GM19452 (cell line): Measurements from ENCODE around the gene SLC13A3.
A peak's percentile ranks its signal among the peaks of the same experiment; 100 is the strongest.

Source experiments
- ATAC-seq: cut with Tn5 transposase; IDR thresholded peaks from one replicate; pipeline ENCODE4 v1.9.1; 2021; ENCODE audit not compliant: unreplicated experiment

The SLC13A3 gene, protein sequence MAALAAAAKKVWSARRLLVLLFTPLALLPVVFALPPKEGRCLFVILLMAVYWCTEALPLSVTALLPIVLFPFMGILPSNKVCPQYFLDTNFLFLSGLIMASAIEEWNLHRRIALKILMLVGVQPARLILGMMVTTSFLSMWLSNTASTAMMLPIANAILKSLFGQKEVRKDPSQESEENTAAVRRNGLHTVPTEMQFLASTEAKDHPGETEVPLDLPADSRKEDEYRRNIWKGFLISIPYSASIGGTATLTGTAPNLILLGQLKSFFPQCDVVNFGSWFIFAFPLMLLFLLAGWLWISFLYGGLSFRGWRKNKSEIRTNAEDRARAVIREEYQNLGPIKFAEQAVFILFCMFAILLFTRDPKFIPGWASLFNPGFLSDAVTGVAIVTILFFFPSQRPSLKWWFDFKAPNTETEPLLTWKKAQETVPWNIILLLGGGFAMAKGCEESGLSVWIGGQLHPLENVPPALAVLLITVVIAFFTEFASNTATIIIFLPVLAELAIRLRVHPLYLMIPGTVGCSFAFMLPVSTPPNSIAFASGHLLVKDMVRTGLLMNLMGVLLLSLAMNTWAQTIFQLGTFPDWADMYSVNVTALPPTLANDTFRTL

DNA sequence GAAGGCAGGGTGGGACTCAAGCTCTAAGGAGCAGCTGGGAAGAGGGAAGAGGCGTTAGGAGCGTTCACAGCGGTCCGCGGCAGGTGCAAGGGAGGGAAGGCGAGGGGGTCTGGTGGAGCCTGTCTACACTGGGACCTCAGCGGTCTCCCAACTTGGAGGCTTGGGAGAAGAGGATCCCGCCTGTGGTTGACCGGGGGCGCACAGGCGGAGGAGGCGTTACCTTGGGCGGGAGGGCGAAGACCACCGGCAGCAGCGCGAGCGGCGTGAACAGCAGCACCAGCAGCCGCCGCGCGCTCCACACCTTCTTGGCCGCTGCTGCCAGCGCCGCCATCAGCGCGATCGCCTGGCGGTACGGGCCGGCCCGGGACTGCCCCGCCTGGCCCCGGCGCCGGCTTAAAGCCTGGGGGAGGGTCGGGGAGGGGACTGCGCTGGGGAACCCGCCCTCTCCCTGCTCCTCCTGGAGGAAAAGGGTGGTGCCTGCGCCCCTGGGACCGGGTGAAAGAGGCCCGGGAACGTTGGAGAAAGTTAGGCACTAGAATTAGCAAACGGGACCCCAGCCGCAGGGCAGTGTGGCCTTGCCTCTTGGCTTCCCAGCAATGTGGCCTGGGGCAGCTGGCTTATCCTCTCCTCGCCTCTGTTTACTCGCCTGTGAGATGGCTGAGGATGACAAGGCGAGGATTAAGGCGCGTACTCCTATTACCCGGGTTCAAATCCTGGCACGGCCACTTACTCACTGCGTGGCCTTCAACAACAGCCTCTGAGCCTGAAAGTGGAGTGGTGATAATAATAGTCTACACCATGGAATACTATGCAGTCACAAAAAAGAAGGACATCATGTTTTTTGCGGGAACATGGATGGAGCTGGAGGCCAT lies at the start of gene SLC13A3:
TSS of gene SLC13A3 (minus strand) at position 369 of the 872 bp plus-strand sequence. CDS start at position 331, 38 bp downstream.
- no peak for ATAC-seq

DNA sequence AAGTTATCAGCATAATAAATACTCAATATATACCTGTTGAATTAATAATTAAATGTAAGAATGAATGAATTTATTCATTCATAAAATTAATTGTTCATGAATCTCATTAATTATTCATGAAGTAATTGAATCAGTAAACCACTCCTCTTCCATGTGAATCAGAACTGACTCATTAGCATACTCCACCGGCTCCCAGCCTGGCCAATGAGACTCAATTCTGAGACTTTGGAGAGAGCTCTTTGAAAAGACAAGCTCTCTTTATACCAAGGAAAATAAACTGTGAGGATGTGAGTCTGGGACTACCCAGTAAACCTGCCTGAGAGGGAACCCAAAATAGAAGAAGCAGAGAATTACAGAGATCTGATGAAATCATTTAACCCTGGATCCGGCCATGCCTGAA lies 49.8 kb upstream of the SLC13A3 start:
- no peak for ATAC-seq

DNA sequence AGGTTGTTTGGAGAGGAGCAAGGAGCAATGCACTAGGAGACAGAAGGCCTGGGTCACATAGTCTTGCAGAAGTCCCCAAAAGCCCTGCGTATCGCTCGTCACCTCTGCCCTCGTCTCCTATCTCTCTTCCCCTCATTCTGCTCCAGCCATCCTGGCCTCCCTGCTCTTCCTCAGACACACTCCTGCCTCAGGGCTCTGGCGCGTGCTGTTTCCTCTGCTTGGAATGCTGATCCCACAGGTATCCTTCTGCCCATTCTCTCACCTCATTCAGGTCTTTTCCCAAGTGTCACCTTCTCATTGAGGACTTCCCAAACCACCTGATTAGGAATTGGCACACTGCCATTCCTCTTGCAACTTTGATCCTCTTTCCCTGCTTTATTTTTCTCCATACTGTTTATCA lies 49.2 kb upstream of the SLC13A3 start:
- ATAC-seq = no peak

DNA sequence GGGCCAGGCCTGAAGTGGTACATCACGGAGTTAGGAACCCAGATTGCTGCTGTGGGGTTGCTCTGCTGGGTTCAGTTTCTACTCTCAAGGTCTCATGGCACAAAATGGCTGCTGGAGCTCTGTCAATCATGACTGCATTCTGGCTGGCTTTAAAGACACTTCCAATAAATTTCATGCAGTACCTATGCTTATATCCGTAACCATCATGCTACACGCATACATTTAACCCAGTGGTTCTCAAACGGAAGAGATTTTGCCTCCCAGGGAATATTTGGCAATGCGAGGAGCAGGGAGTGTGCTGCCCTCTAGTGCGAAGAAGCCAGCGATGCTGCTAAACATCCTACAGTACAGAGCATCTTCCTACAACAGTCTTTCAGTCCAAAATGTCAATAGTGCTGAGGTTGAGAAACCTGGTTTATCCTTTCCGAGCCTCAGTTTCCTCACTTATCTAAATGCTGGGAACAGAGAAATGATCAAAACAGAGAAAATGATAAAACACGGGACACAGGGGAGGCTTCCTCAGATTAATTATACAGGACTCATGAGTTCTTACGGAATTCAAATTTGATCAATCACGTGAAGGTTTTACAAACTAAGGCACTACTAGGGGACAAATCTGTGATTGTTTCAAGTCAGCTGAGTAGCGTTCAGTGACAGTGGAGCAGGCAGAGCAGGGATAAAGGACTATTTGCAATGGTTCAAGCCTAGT lies 48.5 kb upstream of the SLC13A3 start:
- ATAC-seq = no peak

DNA sequence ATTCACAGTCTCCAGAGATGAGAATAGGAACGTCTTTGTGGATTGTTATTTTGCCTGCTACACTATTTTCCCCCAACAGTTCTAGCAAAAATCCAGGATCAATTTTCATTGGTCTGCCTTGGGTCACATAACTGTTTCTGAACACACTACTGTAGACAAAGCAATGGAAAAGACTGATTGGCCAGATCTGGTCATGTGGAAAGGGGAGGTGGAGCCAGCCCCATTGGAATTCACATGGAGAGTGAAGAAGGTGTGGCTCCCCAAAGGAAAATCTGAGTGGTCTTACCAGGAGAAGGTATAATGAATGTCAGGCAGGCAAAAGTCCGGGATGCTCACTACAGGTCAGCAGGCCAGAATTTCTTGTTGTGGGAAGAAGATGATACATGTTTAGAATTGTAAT lies 47.5 kb upstream of the SLC13A3 start:
- ATAC-seq = no peak

DNA sequence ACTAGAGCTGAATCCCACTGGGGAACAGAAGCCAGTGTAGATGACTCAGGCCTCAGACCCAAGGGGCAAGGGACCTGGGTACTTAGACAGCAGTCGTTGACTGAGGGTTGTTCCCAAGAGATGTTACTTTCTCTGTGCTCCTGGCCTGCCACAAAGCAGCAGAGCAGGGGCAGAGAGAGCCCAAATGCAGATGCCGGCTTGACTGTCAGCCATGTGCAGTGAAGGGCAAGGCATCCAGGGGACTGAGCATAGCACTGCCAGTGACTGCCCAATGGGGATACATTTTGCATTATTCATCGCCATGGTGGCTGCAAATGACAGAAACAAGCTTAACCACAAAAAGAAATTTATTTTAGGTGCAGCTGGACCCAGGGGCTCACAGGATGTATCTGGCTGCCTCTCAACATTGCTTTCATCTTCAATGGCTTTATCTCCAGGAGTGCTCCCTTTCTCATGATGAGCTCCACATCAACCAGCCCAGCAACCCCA lies 45.6 kb upstream of the SLC13A3 start:
- ATAC-seq = no peak

DNA sequence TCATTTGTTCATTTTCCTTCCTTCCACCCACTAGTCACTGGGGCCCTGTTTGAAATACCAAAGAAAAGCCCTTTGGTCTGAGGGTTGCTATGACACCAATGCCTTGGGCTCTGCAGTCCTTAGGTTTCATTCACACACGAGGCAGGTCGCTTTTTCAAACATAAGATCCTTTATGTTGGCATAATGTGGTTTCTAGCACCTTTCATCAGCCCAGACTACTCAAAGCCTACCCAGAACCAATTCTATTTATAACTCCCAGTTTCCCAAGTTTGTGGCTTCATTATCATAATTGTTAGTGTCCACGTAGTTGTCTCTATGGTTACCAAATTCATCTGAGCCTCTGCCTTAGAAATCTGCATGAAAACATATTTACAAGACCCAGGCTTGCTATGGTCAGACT lies 44.6 kb upstream of the SLC13A3 start:
- ATAC-seq = no peak

DNA sequence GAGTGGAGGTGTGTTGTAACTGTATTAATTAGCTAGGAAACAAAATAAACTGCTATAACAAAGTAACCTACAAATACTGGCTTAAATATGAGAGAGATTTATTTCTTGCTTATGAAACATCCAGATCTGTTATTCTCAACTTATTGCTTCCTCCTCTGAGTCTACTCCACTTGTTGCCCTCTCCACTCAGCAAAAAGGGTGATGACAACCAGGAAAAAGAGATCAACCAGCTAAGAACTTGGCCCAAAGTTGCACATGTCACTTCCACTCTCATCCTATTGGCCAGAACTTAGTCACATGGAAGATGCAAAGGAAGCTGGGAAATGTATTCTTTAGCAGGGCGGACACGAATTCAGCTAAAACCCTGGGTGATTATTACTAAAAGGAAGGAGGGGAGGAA lies 43.2 kb upstream of the SLC13A3 start:
- no peak for ATAC-seq

DNA sequence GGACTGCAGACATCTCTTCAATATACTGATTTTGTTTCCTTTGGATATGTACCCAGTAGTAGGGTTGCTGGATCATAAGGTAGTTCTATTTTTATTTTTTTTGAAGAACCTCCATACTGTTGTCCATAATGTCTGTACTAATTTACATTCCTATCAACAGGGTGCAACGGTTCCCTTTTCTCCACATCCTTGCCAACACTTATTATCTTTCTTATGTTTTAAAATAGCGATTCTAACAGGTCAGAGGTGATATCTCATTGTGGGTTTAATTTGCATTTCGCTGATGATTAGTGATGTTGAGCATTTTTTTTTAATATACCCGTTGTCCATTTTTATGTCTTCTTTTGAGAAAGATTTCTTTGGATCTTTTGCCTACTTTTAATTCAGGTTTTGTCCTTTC lies 39.9 kb upstream of the SLC13A3 start:
- no peak for ATAC-seq

DNA sequence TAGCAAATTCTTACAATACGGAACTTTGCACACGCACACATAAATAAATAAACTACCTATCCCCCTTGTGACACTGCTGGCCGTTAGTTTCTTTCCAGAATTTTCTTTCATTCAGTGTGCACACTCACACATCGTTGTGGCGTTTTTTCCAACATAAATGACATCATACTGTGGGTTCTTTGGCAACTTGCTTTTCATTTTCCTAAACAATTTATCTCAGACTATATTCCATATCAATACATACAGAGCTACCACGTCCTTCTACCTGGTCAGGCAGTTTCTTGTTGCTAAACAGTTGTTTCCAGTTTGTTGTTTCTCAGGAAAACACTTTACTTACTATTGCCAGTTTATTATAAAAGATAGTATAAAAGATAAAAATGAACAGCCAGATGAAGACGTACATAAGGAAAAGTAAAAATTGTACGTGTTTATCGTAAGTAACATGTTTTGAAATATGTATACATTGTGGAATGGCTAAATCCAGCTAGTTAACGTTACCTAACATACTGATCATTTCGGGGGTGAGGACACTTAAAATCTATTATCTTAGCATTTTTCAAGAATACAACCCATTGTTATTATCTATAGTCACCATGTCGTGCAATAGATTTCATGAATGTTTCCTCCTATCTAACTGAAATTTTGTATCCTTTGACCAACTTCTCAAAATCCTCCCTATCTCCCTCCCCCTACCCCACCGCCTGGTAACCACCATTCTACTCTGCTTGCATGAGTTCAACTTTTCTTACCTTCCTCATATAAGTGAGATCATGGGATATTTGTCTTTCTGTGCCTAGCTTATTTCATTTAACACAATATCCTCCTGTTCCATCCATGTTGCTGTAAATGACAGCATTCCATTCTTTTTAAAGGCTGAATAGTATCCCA lies 39.2 kb upstream of the SLC13A3 start:
- ATAC-seq = no peak

DNA sequence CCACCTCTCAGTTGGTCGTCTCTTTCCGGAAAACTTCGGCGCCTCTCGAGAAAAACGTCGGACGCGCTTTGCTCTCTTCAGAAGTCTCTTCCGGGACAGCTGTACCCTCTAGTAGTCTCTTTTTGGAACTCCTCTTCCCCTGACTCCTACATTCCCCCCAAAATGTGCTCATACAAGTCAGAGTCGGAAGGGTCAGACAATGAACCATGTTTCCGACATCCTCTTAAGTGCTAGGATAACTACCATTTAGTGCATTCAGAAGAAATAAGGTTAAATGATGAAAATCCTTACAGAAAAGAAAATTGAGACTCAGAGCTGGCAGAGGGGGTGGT lies 38.5 kb upstream of the SLC13A3 start:
- ATAC-seq = no peak

DNA sequence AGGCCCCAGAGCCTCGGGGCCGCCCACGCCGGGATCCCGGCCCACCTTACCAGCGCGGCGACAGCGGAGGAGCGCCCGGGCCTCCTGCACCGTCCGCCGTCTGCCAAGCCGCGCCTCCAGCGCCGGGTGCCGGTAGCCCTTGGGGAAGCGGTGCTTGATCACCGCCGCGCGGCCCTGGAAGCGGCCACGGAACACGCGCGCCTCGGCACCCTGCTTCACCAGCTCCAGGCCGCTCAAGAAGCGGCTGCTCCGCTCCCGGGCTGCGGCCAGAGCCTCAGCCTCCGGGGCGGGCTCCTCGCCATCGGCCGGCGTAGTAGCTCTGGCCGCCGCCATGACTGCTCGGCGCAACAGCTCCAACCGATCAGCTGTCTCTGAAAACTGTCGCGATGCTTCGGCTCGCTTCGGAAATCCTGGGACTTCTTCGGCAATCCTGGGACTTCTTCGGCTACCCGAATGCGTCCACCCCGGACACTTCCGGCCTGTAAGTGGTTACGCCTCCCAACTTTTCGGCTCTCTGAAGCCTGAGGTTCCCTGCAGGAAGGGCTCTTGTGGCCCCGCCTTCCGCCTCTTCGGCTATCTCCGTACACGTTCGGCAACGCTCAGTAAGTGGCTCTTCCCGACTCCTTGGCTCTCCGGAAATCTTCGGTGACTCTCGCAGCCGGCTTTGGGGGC lies 38.0 kb upstream of the SLC13A3 start, which contains the start of gene TP53RK:
TSS of gene TP53RK (minus strand) at position 363 of the 672 bp plus-strand sequence. CDS start at position 333, 30 bp downstream.
- peak; percentile 94 for ATAC-seq

DNA sequence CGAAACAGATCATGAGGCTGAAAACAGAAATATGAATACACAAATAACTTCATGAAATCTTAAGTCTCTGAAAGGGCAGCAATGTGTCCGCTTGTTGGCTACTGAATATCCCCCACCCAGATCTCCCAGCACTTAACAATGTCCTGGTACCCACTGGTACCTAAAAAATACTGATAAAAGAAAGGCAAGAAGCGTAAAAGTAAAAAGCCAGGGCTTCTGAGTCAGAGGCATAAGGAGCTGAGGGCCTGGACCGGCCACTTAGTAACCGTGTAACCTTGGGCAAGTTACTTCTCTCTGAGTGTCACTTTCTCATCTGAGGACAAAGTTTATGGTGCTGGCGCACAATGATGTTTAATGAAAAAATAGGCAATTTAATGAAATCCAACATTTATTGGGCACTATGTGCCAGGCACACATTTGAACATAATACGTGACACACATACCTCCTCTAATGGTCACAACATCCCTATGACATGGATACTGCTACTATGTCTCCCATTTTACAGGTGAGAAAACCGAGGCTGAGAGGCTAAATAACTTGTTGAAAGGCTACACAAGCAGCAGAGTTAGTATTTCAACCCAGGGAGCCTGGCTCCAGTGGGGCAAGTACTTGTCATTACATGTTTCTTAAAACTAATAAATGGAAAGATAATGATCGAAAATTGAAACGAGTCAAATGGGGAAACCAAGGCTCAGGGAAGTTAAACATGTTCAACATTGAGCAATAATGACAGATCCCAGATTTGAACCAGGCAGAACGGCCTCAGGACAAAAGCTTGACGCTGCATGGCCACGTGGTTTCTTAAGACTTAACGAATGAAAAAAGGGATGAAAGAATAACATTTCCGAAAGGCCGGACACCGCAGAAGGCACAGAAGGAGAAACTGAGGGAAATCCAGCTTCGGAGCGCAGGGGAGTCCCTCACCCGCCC lies 37.2 kb upstream of the SLC13A3 start:
- no peak for ATAC-seq

DNA sequence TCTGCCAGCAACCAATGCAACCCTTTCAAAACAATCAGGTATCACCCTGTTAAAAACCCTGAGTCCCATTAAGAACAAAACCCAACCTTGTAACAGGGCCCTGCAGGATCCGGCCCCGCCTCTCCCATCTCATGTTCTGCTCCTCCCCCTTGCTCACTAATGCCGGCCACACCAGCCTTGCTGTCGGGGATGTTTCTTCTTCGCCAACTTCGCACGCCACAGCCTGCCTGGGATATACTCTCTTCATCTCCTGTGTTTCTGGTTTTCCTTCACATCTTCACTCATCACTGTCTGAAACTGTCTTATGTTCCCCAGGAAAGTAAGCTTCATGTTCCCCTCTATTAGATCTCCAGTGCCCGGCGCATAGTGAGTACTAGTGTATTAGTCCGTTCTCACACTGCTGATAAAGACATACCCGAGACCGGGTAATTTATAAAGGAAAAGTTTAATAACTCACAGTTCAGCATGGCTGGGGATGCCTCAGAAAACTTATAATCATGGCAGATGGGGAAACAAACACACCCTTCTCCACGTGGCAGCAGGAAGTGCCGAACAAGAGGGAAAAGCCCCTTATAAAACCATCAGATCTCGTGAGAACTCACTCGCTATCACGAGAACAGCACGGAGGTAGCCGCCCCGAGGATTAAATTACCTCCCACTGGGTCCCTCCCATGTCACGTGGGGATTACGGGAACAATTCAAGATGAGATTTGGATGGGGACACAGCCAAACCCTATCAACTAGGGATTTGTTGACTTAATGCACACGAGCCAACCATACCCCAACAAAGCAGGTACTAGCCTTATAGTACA lies 32.9 kb upstream of the SLC13A3 start:
- ATAC-seq = no peak

DNA sequence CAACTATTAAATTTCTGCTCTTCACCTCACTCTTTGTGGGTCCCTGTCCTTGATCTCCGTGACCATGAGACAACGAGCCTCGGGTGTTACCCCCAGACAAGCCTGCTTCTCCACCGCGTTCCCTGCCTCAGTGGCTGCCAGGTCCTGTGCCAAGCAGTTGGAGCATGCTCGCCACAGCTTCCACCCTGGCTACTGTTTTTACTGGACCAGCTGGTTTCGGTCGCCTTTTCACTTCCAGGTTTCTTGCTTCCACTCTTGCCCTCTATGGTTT lies 32.3 kb upstream of the SLC13A3 start:
- no peak for ATAC-seq

DNA sequence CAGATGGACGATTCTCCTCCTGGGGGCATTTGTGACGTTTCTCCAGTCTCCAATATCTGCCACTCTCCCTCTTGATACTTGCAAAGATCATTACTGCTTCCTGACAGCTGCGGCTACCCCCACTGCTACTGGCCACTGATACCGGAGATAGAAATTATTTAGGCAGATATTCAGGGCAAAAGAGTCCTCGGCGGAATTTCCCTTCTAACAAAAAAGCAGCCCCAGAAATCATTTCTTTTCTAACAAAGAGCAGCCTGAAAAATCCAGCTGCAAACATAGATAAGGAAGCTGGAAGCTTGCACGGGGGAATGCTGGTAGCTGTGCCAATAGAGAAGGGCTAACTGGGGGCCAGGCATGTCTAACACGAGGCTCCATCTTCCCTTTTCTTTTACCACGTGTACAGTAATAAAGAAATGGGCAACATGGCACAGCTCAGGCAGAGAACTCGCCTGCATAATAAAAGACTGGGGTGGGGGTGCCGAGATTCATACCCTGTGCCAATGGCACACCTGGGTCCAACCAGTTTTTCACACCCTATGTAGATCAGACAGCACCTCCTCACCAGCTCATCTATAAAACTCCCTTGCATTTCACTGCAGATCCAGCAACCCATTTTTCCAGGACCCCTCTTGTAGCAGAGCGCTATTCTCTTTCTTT lies 31.9 kb upstream of the SLC13A3 start:
- ATAC-seq = no peak
